D721Med (cell line): ENCODE data around the gene LRRC27.

Experiments
- DNase-seq: peaks from one replicate; pipeline ENCODE4 v3.0.0; 2011; ENCODE audit warnings: low spot score; ENCODE audit not compliant: insufficient read length
- FAIRE-seq: peaks from 2 replicates; lab custom pipeline; 2011; peaks lifted over from hg19 to GRCh38; lab: Jason Lieb, UNC
- TF ChIP-seq, protein P1 (sequence below): IDR thresholded peaks from 2 replicates; pipeline ENCODE4 v1.5.1; 2012; ENCODE audit warnings: mild to moderate bottlenecking, control low read depth; ENCODE audit not compliant: insufficient read depth; ENCODE audit errors: missing control alignments

Gene LRRC27

GRCh38 chr10:132402781-132403241 lies 70.8 kb downstream of the LRRC27 start:
- TF ChIP-seq, protein P1, sequence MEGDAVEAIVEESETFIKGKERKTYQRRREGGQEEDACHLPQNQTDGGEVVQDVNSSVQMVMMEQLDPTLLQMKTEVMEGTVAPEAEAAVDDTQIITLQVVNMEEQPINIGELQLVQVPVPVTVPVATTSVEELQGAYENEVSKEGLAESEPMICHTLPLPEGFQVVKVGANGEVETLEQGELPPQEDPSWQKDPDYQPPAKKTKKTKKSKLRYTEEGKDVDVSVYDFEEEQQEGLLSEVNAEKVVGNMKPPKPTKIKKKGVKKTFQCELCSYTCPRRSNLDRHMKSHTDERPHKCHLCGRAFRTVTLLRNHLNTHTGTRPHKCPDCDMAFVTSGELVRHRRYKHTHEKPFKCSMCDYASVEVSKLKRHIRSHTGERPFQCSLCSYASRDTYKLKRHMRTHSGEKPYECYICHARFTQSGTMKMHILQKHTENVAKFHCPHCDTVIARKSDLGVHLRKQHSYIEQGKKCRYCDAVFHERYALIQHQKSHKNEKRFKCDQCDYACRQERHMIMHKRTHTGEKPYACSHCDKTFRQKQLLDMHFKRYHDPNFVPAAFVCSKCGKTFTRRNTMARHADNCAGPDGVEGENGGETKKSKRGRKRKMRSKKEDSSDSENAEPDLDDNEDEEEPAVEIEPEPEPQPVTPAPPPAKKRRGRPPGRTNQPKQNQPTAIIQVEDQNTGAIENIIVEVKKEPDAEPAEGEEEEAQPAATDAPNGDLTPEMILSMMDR: no peak
- DNase-seq: no peak
- FAIRE-seq: no peak

DNA sequence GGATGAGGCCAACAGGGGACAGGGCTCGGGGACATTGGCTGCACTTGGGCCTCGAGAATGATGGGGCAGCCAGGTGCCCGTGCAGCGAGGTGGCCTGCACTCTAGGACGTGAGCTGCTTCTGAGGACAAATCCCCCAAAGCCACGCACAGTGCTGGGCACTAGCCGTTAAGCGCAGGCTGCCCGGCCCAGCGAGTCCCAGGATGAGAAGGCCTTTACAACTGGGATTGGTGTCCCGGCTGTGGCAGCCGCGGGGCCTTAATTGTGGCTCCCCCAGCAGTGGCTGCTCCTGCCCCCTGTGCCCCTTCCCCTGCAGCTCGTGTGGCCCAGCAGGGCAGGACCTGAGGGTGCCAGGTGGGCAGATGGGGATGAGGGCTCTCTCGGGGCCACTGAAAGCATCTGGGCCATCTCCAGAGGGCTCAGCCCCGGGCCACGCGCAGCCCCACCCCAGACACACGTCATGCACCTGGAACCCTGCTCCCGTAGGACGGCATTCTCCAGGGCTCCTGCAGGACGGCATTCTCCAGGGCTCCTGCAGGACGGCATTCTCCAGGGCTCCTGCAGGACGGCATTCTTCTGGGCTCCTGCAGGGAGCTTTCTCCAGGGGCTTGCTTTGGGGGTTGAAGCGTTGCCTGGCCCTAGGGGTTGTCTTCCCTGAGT lies 71.6 kb downstream of the LRRC27 start:
- FAIRE-seq (no peak), DNase-seq (no peak)
- TF ChIP-seq, protein P1: no peak

- DNase-seq (no peak), FAIRE-seq (no peak)
- TF ChIP-seq, protein P1: no peak
These were observed 72.3 kb downstream of the LRRC27 start for GRCh38 chr10:132404169-132404880.

GRCh38 chr10:132404911-132405462 lies 73.0 kb downstream of the LRRC27 start:
- no peak for FAIRE-seq
- no peak for DNase-seq
- TF ChIP-seq, protein P1: no peak

- DNase-seq (no peak), FAIRE-seq (no peak)
- TF ChIP-seq, protein P1: no peak
These were observed 73.5 kb downstream of the LRRC27 start for GRCh38 chr10:132405463-132405991.

DNA sequence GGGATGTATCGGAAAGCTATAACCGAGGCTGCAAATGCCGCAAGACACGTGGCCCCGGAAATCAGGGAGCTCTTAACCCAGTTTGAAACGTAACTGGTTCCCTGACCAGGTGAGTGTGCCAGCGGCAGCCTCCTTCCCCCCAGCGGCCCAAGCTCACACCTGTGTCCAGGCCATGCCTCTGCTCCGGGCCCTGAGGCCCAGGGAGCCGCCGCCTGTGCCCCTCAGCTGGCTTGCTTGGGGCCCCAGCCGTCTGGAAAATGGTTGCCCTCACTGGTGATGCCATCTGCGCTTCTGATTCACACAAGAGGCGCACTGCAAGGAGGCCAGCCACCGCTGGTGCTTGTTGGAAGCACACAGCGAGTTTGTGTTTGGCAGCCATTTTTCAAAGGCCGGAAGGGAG lies 74.2 kb downstream of the LRRC27 start:
- FAIRE-seq (no peak), DNase-seq (no peak)
- TF ChIP-seq, protein P1: no peak
